ENCODE results near the gene CLEC1B. TPM values are rescaled to one million over a fixed set of nuclear protein-coding genes. Genes with fewer than 3 reads are reported as not detected.
"Not testable (repeated sequence)": the region's sequence is repeated elsewhere in the genome, so short reads cannot be mapped to it uniquely, and the experiment has no call there.

Gene CLEC1B
- total RNA-seq, 1 experiment from 2014 or later = not detected

DNA sequence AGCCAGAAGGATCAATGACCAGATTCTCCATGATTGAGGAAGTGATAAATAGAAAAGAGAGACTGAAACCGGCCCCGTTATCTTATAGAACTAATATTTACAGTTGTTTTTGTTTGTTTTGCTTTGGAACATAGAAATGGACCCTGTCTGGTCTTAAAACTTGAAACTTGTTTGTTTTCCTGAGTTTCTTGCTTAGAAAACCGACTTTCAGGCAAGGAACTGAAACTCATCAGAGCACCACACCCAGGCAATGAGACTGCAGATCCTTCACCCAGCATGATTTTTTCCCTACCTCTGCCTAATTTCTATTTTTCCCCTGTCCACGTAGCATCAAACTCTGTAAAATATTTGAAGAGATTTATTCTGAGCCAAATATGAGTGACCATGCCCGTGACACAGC lies 38.3 kb downstream of the CLEC1B start:
- H3K36me3 Mint-ChIP-seq (ENCODE audit: insufficient read depth, unreplicated experiment) = no peaks in the 10 kb centered on the region
- ChIA-PET POLR2A (no interaction called here), CTCF (interaction anchor here (0.6 kb wide), 1 partner anchor 1398 kb away, joined by 4 read pairs; no protein-coding TSS in a partner anchor)
- TF ChIP-seq, protein P1, sequence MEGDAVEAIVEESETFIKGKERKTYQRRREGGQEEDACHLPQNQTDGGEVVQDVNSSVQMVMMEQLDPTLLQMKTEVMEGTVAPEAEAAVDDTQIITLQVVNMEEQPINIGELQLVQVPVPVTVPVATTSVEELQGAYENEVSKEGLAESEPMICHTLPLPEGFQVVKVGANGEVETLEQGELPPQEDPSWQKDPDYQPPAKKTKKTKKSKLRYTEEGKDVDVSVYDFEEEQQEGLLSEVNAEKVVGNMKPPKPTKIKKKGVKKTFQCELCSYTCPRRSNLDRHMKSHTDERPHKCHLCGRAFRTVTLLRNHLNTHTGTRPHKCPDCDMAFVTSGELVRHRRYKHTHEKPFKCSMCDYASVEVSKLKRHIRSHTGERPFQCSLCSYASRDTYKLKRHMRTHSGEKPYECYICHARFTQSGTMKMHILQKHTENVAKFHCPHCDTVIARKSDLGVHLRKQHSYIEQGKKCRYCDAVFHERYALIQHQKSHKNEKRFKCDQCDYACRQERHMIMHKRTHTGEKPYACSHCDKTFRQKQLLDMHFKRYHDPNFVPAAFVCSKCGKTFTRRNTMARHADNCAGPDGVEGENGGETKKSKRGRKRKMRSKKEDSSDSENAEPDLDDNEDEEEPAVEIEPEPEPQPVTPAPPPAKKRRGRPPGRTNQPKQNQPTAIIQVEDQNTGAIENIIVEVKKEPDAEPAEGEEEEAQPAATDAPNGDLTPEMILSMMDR (IDR thresholded peaks at IDR 0.05; ENCODE audit: unreplicated experiment) = no peak
- no peaks in the 10 kb centered on the region for H3K4me1 Mint-ChIP-seq (ENCODE audit: insufficient read depth, unreplicated experiment)
- no peak overlapping the region for H3K27ac Mint-ChIP-seq (ENCODE audit: low read depth, unreplicated experiment)
- intact Hi-C loops (cut with micrococcal nuclease) = no loop called here
- no peak for DNase-seq (ENCODE audit: unreplicated experiment)
- no peaks in the 10 kb centered on the region for H3K27me3 Mint-ChIP-seq (ENCODE audit: insufficient read depth, unreplicated experiment)
- BruUV-seq (replicated peaks) = no TSS peak
- H3K9me3 Mint-ChIP-seq (ENCODE audit: unreplicated experiment) = no peaks in the 10 kb centered on the region
- H3K4me3 Mint-ChIP-seq (ENCODE audit: unreplicated experiment) = no peak overlapping the region

DNA sequence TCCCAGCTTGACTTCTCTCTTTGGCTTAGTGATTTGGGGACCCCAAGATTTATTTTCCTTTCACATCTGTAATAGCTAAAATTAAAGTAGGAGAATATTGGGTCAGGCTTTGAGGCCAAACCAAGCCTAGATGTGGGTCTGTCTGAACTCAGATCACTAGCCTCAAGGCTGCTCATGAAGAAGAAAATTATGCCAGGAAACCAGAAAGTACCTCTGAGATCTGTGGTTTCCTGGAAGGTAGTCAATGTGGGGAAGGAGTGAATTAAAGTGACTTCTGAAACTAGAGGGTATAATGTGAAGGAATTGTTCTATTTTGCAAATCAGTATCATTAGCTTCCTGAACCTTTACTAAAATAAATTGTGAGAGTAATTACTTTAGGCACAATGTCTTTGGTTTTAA lies 41.1 kb downstream of the CLEC1B start:
- POLR2A ChIA-PET = no interaction called here
- intact Hi-C loops (cut with micrococcal nuclease) = no loop called here

DNA sequence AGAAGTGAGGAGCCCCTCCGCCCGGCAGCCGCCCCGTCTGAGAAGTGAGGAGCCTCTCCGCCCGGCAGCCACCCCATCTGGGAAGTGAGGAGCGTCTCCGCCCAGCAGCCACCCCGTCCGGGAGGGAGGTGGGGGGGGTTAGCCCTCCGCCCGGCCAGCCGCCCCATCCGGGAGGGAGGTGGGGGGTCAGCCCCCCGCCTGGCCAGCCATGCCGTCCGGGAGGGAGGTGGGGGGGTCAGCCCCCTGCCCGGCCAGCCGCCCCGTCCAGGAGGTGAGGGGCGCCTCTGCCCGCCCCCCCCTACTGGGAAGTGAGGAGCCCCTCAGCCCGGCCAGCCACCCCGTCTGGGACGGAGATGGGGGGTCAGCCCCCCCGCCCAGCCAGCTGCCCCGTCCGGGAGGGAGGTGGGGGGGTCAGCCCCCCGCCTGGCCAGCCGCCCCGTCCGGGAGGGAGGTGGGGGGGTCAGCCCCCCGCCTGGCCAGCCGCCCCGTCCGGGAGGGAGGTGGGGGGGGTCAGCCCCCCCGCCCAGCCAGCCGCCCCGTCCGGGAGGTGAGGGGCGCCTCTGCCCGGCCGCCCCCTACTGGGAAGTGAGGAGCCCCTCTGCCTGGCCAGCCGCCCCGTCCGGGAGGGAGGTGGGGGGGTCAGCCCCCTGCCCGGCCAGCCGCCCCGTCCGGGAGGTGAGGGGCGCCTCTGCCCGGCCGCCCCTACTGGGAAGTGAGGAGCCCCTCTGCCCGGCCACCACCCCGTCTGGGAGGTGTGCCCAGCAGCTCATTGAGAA lies 45.8 kb downstream of the CLEC1B start:
- H3K9me3 Mint-ChIP-seq (ENCODE audit: unreplicated experiment); intact Hi-C loops (cut with micrococcal nuclease); H3K4me1 Mint-ChIP-seq (ENCODE audit: insufficient read depth, unreplicated experiment); H3K27ac Mint-ChIP-seq (ENCODE audit: low read depth, unreplicated experiment); H3K4me3 Mint-ChIP-seq (ENCODE audit: unreplicated experiment); H3K36me3 Mint-ChIP-seq (ENCODE audit: insufficient read depth, unreplicated experiment); CTCF ChIA-PET; POLR2A ChIA-PET; DNase-seq (ENCODE audit: unreplicated experiment); BruUV-seq (replicated peaks): not testable (repeated sequence)
- peaks cover 22% of the 10 kb centered on the region for H3K27me3 Mint-ChIP-seq (ENCODE audit: insufficient read depth, unreplicated experiment)

More for the DNA sequence above, 41.1 kb downstream of the CLEC1B start:
- DNase-seq (ENCODE audit: unreplicated experiment) = no peak
- TF ChIP-seq, protein P1 (IDR thresholded peaks at IDR 0.05; ENCODE audit: unreplicated experiment) = no peak
- Mint-ChIP-seq H3K4me3 (ENCODE audit: unreplicated experiment) (no peak overlapping the region), H3K4me1 (ENCODE audit: insufficient read depth, unreplicated experiment) (no peaks in the 10 kb centered on the region), H3K27me3 (ENCODE audit: insufficient read depth, unreplicated experiment) (no peaks in the 10 kb centered on the region), H3K36me3 (ENCODE audit: insufficient read depth, unreplicated experiment) (no peaks in the 10 kb centered on the region), H3K9me3 (ENCODE audit: unreplicated experiment) (no peaks in the 10 kb centered on the region), H3K27ac (ENCODE audit: low read depth, unreplicated experiment) (no peak overlapping the region)
- no TSS peak for BruUV-seq (replicated peaks)
- CTCF ChIA-PET = interaction anchor here (0.9 kb wide), 1 partner anchor 52 kb away, joined by 3 read pairs; no protein-coding TSS in a partner anchor

DNA sequence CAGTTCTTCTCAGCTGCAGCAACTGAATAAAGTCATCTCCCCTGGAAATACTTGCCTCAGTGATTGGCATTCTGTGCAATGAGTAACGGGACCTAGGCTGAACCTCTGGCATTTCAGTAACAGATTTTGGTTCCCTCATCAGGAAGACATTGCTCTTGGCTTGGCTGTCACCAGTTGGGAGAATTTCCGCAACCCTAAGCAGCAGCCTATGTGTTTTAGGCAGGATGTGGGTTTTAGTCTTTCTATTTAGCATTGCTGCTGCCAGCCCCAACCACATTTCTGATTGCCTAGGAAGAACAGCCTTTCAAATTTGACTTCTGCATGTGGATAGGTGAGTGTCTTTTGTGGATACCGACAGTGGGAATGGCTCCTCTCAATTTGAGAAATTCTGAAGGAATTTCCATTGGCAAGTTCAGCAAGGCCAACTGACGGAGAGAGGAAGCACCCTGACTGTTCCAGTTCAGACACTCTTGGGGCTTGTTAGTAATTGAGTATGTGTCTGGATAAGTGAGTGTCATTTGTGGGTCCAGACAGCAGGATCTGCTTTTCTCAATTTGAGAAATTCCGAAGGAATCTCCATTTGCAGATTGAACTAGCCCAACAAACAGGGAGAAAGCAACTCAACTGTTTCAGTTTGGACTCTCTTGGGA lies 47.8 kb downstream of the CLEC1B start:
- no peaks in the 10 kb centered on the region for H3K9me3 Mint-ChIP-seq (ENCODE audit: unreplicated experiment)
- H3K36me3 Mint-ChIP-seq (ENCODE audit: insufficient read depth, unreplicated experiment) = no peaks in the 10 kb centered on the region
- ChIA-PET POLR2A (no interaction called here), CTCF (interaction anchor here (1.1 kb wide), 1 partner anchor 149 kb away, joined by 3 read pairs; no protein-coding TSS in a partner anchor)
- H3K4me3 Mint-ChIP-seq (ENCODE audit: unreplicated experiment) = no peak overlapping the region
- DNase-seq (ENCODE audit: unreplicated experiment) = no peak
- H3K27ac Mint-ChIP-seq (ENCODE audit: low read depth, unreplicated experiment) = no peak overlapping the region
- intact Hi-C loops (cut with micrococcal nuclease) = no loop called here
- TF ChIP-seq, protein P1 (IDR thresholded peaks at IDR 0.05; ENCODE audit: unreplicated experiment) = no peak
- peaks cover 22% of the 10 kb centered on the region for H3K27me3 Mint-ChIP-seq (ENCODE audit: insufficient read depth, unreplicated experiment)
- H3K4me1 Mint-ChIP-seq (ENCODE audit: insufficient read depth, unreplicated experiment) = no peaks in the 10 kb centered on the region
- no TSS peak for BruUV-seq (replicated peaks)

Data from MCF 10A (cell line).